MM.1S (cell line): ENCODE measurements around the gene DARS2.

Experiments
- EZH2 ChIP-seq: fragments of 300-600 bp; sonication (generic); optimal IDR thresholded peaks from 2 replicates; pipeline ENCODE3; 2017; ENCODE audit warnings: low read depth, mild to moderate bottlenecking, antibody characterized with exemption, low read length, mixed read lengths
- EZH2phosphoT487 ChIP-seq: fragments of 300-600 bp; sonication (generic); IDR thresholded peaks from 2 replicates; pipeline ENCODE4 v1.6.1; 2018; ENCODE audit warnings: antibody characterized with exemption, low read length
- TF ChIP-seq, protein P1 (sequence below): fragments of 300-600 bp; sonication (generic); IDR thresholded peaks from 2 replicates; pipeline ENCODE4 v1.5.1; 2016; ENCODE audit warnings: antibody characterized with exemption, low read length, mixed read lengths

DNA sequence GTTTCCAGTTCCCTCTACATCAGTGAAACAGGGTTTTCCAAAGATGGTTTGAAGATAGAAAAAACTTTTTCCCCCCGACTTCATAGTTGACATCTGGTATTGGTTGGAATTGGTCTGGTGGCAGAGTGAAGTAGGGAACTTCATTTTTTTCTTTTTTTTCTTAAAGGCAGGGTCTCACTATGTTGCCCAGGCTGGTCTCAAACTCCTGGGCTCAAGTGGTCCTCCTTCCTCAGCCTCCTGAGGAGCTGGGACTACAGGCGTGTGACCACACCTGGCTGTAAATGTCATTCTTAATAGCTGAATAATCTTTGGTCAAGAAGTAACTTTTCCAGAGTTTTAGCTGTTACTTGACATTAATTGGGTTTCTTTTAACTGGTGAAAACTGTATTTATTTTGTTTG is 65.4 kb downstream of the DARS2 start:
- TF ChIP-seq, protein P1, sequence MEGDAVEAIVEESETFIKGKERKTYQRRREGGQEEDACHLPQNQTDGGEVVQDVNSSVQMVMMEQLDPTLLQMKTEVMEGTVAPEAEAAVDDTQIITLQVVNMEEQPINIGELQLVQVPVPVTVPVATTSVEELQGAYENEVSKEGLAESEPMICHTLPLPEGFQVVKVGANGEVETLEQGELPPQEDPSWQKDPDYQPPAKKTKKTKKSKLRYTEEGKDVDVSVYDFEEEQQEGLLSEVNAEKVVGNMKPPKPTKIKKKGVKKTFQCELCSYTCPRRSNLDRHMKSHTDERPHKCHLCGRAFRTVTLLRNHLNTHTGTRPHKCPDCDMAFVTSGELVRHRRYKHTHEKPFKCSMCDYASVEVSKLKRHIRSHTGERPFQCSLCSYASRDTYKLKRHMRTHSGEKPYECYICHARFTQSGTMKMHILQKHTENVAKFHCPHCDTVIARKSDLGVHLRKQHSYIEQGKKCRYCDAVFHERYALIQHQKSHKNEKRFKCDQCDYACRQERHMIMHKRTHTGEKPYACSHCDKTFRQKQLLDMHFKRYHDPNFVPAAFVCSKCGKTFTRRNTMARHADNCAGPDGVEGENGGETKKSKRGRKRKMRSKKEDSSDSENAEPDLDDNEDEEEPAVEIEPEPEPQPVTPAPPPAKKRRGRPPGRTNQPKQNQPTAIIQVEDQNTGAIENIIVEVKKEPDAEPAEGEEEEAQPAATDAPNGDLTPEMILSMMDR: no peak
- TF ChIP-seq EZH2 (no peak), EZH2phosphoT487 (no peak)
